T follicular helper cell (primary cell): ENCODE measurements around the gene SLC36A3.
"Not testable (repeated sequence)": the region's sequence is repeated elsewhere in the genome, so short reads cannot be mapped to it uniquely, and the experiment has no call there.

Experiments
- DNase-seq: peaks from one replicate; pipeline ENCODE4 v3.0.0-alpha.2; 2020; ENCODE audit warnings: low read depth
- total RNA-seq, 2 experiments: gene quantifications; one replicate each; lab custom pipeline; 2026; lab: John Stamatoyannopoulos, UW

SLC36A3 gene
- total RNA-seq = 0 reads per million in 2 experiments

DNA sequence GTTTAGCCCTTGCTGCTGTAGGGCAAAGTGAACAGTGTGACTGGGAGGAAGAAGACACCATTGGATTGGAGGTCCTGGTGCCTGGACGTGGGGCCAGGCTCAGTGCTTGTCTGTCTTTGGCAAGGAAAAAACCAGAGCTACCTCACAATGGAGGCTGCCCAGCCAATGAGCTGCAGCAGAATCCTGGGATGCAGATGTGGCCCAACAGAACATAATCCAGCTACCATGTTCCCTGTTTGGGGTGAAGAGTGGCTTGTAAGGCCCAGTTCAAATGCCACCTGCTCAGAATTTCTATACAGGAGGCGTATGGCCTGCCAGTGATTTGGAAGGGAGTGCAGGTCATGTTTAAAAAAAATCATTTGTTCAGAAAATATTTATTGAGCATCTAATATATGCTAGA is at the start of gene SLC36A3:
Gene SLC36A3 (minus strand): TSS at position 101 of the 400 bp plus-strand sequence. CDS start 412 bp downstream, outside the sequence.
- DNase-seq = no peak

DNA sequence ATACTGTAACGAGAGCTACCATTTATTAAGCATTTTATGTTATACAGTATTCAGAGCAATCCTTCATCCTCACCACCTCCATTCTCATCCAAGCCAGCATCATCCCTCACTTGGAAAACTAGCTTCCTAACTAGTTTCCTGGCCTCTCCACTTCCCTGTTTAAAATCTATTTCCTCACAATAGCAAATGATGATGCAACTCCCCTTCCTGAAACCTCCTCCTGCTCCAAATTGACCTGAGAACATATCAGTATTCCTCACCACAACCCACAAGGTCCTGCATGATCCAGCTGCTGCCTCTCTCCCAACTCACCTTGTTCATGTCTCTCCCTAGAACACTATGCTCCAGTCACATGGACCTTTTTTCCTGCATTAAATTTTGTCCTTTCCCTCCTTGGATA is 48.1 kb upstream of the SLC36A3 start:
- no peak for DNase-seq

GRCh38 chr5:151348789-151349188 is 45.2 kb upstream of the SLC36A3 start:
- DNase-seq = no peak

DNA sequence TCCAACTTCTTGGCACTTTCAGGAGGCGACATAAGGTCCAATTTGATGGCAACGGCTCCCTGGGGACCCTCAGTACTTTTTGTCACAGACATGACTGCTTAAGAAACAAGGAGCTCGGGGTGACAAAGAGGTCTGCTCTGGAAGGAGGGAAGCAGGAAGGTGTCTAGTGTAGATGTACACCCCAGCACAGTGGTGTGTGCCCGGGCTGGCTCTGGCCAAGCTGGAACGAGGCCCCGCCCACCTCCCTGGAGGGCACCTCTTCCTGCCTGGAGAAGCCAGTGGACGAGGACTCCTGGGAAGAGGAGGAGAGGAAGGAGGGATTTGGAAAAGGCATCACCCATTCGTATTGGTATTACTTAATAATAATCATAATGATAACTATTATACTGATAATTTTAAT is 43.8 kb upstream of the SLC36A3 start, which contains the start of gene SLC36A2:
Gene SLC36A2 (minus strand): TSS at position 191 of the 400 bp plus-strand sequence. CDS start 99 bp downstream, at position 92.
- no peak for DNase-seq

- DNase-seq = no peak
These were observed 42.4 kb upstream of the SLC36A3 start for GRCh38 chr5:151345808-151346478.

- no peak for DNase-seq
These were observed 41.7 kb upstream of the SLC36A3 start for GRCh38 chr5:151345187-151345807.

DNA sequence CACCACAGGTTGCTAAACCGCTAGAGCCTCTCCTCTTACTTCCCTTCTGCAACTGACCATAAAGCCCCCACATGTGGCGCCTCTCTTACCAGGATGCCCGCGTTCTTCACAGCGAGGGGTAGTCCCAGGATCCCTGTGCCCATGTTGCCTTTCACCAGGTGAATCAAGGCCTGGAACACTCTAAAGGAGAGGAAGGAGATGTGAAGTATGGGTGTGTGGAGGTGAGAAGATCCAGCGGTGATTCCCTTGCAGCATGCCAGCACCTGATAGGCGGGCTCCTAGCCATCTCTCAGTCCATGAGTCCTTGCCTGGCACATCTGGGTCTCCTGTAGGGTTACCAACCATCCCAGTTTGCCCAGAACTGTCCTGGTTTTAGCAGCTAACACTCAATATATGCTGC is 40.5 kb upstream of the SLC36A3 start:
- DNase-seq = no peak

GRCh38 chr5:151340004-151340403 is 36.4 kb upstream of the SLC36A3 start:
- DNase-seq = no peak

- DNase-seq = no peak
These were observed 35.2 kb upstream of the SLC36A3 start for GRCh38 chr5:151338734-151339133.

DNA sequence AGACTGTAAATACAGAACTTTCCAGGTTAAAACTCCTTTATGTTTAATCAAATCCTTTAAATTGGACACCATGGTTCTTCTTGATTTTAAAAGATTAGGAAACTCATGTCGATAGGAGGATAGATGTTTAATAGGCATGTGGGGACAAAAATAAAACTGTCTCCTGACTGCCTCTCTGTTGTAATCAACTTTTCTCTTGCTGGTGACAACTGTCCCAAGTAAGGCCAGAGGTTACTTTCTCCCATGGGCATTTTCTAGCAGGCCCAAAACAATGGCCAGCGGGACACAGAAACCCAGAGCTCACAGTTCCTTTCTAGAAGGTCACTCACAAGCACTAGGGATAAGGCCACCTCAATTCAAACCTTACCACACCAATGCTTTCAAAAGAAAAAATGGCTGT is 29.3 kb upstream of the SLC36A3 start:
- no peak for DNase-seq

- DNase-seq = no peak
These were observed 25.2 kb upstream of the SLC36A3 start for GRCh38 chr5:151328734-151329133.

DNA sequence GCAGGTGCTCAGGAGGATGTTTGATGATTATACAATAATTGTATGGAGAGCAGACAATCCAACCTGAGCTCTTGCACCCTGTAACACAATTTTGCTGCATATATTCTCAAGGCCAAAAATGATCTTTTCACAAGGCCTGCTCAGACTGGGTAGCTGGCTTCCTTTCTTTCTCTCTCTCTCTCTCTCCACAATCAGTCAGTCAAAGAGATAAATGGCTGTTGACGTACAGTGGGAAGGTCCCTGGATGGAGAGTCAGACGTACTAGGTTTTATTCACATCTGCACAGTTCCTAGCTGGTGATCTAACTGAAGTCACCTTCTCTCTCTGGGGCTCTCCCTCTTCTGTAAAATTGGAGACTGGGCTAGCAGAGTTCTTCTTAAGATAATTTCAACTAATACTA is 24.0 kb upstream of the SLC36A3 start:
- DNase-seq = no peak

DNA sequence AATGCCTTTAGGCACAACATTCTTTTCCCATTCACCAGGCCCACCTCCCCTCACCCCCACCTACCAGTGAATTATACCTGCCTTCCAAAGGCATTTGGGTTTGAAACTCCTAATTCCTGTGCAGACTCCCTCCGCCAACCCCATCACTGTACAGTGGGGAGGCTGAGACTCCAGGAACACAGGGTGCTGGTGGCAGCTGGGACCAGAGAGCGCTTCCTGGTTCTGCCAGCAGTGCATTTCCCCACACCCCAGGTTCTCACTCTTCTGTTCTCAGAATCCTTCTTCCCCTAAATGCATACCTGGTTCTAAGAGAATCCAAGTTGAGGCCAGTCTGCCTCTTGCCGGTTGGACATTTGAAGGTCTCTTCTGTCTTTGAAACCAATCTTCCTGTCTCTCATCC is 22.7 kb upstream of the SLC36A3 start:
- DNase-seq = no peak

GRCh38 chr5:151320481-151320880 is 16.9 kb upstream of the SLC36A3 start:
- DNase-seq = no peak

- no peak for DNase-seq
These were observed 15.5 kb upstream of the SLC36A3 start for GRCh38 chr5:151318850-151319732.

DNA sequence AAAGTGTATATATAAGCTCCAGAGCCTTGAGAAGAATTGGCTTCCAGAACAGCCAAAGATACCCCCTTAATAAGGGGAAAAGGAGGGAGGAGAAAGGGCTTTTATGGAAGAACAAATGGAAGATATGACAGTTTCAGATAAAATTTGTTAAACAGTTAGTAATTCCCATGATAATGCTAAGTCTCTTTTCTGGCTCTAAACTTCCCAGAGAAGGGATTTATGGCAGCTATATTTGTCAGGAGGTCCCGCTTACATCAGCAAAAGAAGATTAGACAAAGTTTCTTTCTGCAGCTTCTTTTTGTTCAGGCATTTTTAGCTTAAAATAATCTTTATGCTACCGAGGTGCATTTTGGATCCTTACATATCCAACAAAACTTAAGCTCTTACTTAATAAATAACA is 14.3 kb upstream of the SLC36A3 start:
- DNase-seq = no peak

- peak; percentile 11 for DNase-seq
These were observed 12.5 kb upstream of the SLC36A3 start for GRCh38 chr5:151315998-151316597.

- DNase-seq = no peak
These were observed 9.8 kb upstream of the SLC36A3 start for GRCh38 chr5:151313357-151313756.

- DNase-seq = no peak
These were observed 9.3 kb upstream of the SLC36A3 start for GRCh38 chr5:151312756-151313324.

- DNase-seq = no peak
These were observed 7.4 kb upstream of the SLC36A3 start for GRCh38 chr5:151310932-151311331.

GRCh38 chr5:151309821-151310220 is 6.3 kb upstream of the SLC36A3 start:
- not testable (repeated sequence) for DNase-seq

DNA sequence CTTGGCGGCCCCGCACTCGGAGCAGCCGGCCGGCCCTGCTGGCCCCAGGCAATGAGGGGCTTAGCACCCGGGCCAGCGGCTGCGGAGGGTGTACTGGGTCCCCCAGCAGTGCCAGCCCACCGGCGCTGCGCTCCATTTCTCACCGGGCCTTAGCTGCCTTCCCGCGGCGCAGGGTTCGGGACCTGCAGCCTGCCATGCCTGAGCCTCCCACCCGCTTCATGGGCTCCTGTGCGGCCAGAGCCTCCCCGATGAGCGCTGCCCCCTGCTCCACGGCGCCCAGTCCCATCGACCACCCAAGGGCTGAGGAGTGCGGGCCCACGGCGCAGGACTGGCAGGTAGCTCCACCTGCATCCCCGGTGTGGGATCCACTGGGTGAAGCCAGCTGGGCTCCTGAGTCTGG is 5.7 kb upstream of the SLC36A3 start:
- DNase-seq = not testable (repeated sequence)
